PC-3 (cell line): ENCODE data around the gene DPM2.

ENCODE experiments used
- EZH2phosphoT487 ChIP-seq: fragments of 300-600 bp; sonication (generic); IDR thresholded peaks from 2 replicates; pipeline ENCODE4 v1.6.1; 2018; ENCODE audit warnings: mild to moderate bottlenecking, antibody characterized with exemption, low read length, borderline replicate concordance
- TF ChIP-seq, protein P1 (sequence below): fragments of 300-600 bp; sonication (generic); conservative IDR thresholded peaks from 2 replicates; pipeline ENCODE4 v1.5.1; 2017; ENCODE audit warnings: antibody characterized with exemption, low read depth, mild to moderate bottlenecking, low read length

DNA sequence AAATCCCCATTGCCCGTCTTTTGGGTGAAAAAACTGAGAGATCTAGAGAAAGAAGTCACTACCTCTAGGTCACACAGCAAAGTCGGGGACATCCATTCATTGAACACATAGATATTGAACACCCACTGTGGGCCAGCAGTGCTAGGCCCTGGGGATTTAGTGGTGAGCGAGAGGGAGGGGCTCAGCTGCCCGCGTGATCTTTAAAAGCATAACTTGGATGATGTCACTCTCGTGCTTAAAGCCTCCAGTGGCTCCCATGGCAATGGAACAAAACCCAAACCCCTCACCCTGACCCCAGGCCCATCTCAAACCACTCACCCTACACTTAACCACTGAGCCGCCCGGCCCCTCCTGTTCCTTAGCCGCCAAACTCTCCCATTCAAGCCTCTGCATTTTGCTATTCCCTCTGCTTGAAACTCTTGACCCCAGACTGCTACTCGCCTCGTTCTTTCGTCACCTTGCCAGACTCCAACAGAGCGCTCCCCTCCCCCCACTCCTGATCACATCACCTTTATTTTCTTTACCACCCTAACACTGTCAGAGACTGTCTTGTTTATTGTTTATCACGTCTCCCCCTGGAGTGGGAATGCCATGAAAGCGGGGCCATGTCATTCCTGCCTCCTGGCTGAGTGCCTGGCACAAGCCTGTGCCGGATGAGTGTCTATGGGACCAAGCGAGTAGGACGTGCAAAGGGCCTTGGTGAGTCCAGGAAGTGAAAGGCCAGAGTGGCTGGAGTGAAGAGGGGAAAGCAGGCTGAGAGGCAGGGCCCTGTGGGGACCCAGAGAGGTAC is 6.4 kb downstream of the DPM2 start:
- TF ChIP-seq, protein P1, sequence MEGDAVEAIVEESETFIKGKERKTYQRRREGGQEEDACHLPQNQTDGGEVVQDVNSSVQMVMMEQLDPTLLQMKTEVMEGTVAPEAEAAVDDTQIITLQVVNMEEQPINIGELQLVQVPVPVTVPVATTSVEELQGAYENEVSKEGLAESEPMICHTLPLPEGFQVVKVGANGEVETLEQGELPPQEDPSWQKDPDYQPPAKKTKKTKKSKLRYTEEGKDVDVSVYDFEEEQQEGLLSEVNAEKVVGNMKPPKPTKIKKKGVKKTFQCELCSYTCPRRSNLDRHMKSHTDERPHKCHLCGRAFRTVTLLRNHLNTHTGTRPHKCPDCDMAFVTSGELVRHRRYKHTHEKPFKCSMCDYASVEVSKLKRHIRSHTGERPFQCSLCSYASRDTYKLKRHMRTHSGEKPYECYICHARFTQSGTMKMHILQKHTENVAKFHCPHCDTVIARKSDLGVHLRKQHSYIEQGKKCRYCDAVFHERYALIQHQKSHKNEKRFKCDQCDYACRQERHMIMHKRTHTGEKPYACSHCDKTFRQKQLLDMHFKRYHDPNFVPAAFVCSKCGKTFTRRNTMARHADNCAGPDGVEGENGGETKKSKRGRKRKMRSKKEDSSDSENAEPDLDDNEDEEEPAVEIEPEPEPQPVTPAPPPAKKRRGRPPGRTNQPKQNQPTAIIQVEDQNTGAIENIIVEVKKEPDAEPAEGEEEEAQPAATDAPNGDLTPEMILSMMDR: no peak
- TF ChIP-seq EZH2phosphoT487: no peak
